Skeletal muscle satellite cell (primary cell): ENCODE data around the gene TRMU.

Experiments used
- H3K27me3 ChIP-seq: 2 replicates; pipeline ENCODE4 v1.7.0; 2013; ENCODE audit warnings: low read length; ENCODE audit not compliant: control insufficient read depth, insufficient read depth
- H3K36me3 ChIP-seq: 2 replicates; pipeline ENCODE4 v1.7.0; 2013; ENCODE audit warnings: mild to moderate bottlenecking, control low read depth, low read length; ENCODE audit not compliant: insufficient read depth
- H3K4me1 ChIP-seq: 2 replicates; pipeline ENCODE4 v1.7.0; 2013; ENCODE audit warnings: low read length; ENCODE audit not compliant: control insufficient read depth, insufficient read depth
- H3K4me2 ChIP-seq: 2 replicates; pipeline ENCODE4 v1.7.0; 2013; ENCODE audit warnings: mild to moderate bottlenecking, low read length
- H3K4me3 ChIP-seq: 2 replicates; pipeline ENCODE4 v1.7.0; 2013; ENCODE audit warnings: low read length
- H3K9ac ChIP-seq: 2 replicates; pipeline ENCODE4 v1.7.0; 2013; ENCODE audit warnings: mild to moderate bottlenecking, low read depth, low read length, moderate library complexity
- H3K9me3 ChIP-seq: replicated peaks from 2 replicates; pipeline ENCODE4 v1.7.0; 2013; ENCODE audit warnings: mild to moderate bottlenecking, control low read depth, low read length

Gene TRMU

GRCh38 chr22:46369716-46370583 is 34.4 kb downstream of the TRMU start:
- H3K9ac ChIP-seq = no peak overlapping the region
- no peak overlapping the region for H3K4me3 ChIP-seq
- H3K36me3 ChIP-seq = no peaks in the 10 kb centered on the region
- no peak overlapping the region for H3K4me2 ChIP-seq
- peaks cover 30% of the 10 kb centered on the region for H3K27me3 ChIP-seq
- no peaks in the 10 kb centered on the region for H3K4me1 ChIP-seq
- H3K9me3 ChIP-seq = no peaks in the 10 kb centered on the region

- Histone ChIP-seq H3K9me3 (no peaks in the 10 kb centered on the region), H3K4me2 (no peak overlapping the region), H3K27me3 (peaks cover 26% of the 10 kb centered on the region), H3K36me3 (no peaks in the 10 kb centered on the region), H3K4me1 (no peaks in the 10 kb centered on the region), H3K4me3 (no peak overlapping the region), H3K9ac (no peak overlapping the region)
Measured at GRCh38 chr22:46370584-46371291, 35.2 kb downstream of the TRMU start.

GRCh38 chr22:46371623-46372226 is 36.2 kb downstream of the TRMU start:
- H3K4me3 ChIP-seq = no peak overlapping the region
- no peak overlapping the region for H3K9ac ChIP-seq
- peaks cover 24% of the 10 kb centered on the region for H3K27me3 ChIP-seq
- H3K4me2 ChIP-seq = no peak overlapping the region
- no peaks in the 10 kb centered on the region for H3K36me3 ChIP-seq
- no peaks in the 10 kb centered on the region for H3K9me3 ChIP-seq
- no peaks in the 10 kb centered on the region for H3K4me1 ChIP-seq

- Histone ChIP-seq H3K4me3 (no peak overlapping the region), H3K9me3 (no peaks in the 10 kb centered on the region), H3K9ac (no peak overlapping the region), H3K4me1 (peaks cover 3% of the 10 kb centered on the region), H3K36me3 (no peaks in the 10 kb centered on the region), H3K4me2 (no peak overlapping the region), H3K27me3 (peaks cover 28% of the 10 kb centered on the region)
Measured at GRCh38 chr22:46372686-46373085, 37.2 kb downstream of the TRMU start.

GRCh38 chr22:46373159-46373558 is 37.6 kb downstream of the TRMU start:
- Histone ChIP-seq H3K27me3 (peaks cover 33% of the 10 kb centered on the region), H3K36me3 (no peaks in the 10 kb centered on the region), H3K4me3 (no peak overlapping the region), H3K4me1 (peaks cover 5% of the 10 kb centered on the region), H3K4me2 (no peak overlapping the region), H3K9ac (no peak overlapping the region), H3K9me3 (no peaks in the 10 kb centered on the region)

GRCh38 chr22:46373921-46374662 is 38.6 kb downstream of the TRMU start:
- H3K4me2 ChIP-seq = no peak overlapping the region
- H3K9me3 ChIP-seq = no peaks in the 10 kb centered on the region

GRCh38 chr22:46374663-46375474 is 39.4 kb downstream of the TRMU start:
- H3K4me3 ChIP-seq = no peak overlapping the region
- H3K4me2 ChIP-seq = no peak overlapping the region
- no peak overlapping the region for H3K9ac ChIP-seq
- H3K36me3 ChIP-seq = no peaks in the 10 kb centered on the region
- peaks cover 5% of the 10 kb centered on the region for H3K4me1 ChIP-seq
- H3K27me3 ChIP-seq = peaks cover 42% of the 10 kb centered on the region
- no peaks in the 10 kb centered on the region for H3K9me3 ChIP-seq

More at GRCh38 chr22:46373921-46374662, 38.6 kb downstream of the TRMU start:
- Histone ChIP-seq H3K4me3 (no peak overlapping the region), H3K36me3 (no peaks in the 10 kb centered on the region), H3K4me1 (peaks cover 5% of the 10 kb centered on the region), H3K9ac (no peak overlapping the region), H3K27me3 (peaks cover 42% of the 10 kb centered on the region)

GRCh38 chr22:46376111-46376510 is 40.6 kb downstream of the TRMU start:
- peaks cover 5% of the 10 kb centered on the region for H3K4me1 ChIP-seq

GRCh38 chr22:46376908-46377524 is 41.5 kb downstream of the TRMU start:
- no peaks in the 10 kb centered on the region for H3K36me3 ChIP-seq
- no peaks in the 10 kb centered on the region for H3K9me3 ChIP-seq
- no peak overlapping the region for H3K4me3 ChIP-seq
- H3K4me2 ChIP-seq = no peak overlapping the region
- H3K9ac ChIP-seq = no peak overlapping the region
- H3K4me1 ChIP-seq = peaks cover 5% of the 10 kb centered on the region
- peaks cover 49% of the 10 kb centered on the region for H3K27me3 ChIP-seq

More at GRCh38 chr22:46376111-46376510, 40.6 kb downstream of the TRMU start:
- H3K36me3 ChIP-seq = no peaks in the 10 kb centered on the region
- H3K9me3 ChIP-seq = no peaks in the 10 kb centered on the region
- no peak overlapping the region for H3K9ac ChIP-seq
- no peak overlapping the region for H3K4me3 ChIP-seq
- H3K4me2 ChIP-seq = no peak overlapping the region
- peaks cover 49% of the 10 kb centered on the region for H3K27me3 ChIP-seq
